ENCODE data around the gene C5orf63.
A peak's percentile ranks its signal among the peaks of the same experiment; 100 is the strongest.
"Not testable (repeated sequence)": the region's sequence is repeated elsewhere in the genome, so short reads cannot be mapped to it uniquely, and the experiment has no call there.

The C5orf63 gene

DNA sequence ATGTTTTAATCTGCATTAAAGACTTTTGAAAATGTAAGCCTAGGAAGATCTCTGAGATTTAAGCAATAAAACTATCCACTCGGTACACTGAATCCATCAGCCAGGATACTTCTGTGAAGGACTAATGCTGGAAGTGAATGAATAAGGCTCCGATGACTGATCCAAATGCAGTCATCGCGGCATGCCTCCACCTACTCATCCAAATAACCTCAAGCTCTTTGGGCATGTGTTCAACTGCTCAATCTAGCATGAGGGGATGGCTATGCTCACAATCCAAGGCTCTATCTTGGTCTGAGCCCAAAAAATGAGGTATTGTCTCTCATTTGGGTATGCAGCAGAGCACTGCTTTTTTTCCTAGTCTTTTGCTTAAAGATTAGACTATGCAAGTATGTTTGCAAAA lies 62.1 kb downstream of the C5orf63 start:
- Histone ChIP-seq H3K9ac (0 out of 22 replicates have a peak overlapping the region, but pooled peaks of 1 of the 11 experiments have one; percentile 7), H4K20me1 (no peaks in the 10 kb centered on the region), H3K4me1 (peaks cover 33 to 90% (median 55%) of the 10 kb centered on the region in 10 experiments), H3K4me3 (no peak overlapping the region; a peak in 1 of 20 replicates), H3K36me3 (peaks cover 0 to 27% (median 8%) of the 10 kb centered on the region in 11 experiments; a peak in 9 of 22 replicates), H3K27me3 (no peaks in the 10 kb centered on the region), H3K27ac (peak overlapping the region in 7 of 11 experiments; percentile 2 to 67 (median 48); a peak in 7 of 22 replicates), H3K9me3 (replicated peaks in 1 of 11) (peaks cover 0 to 50% (median 28%) of the 10 kb centered on the region in 11 experiments; a peak in 19 of 22 replicates), H3K4me2 (peak overlapping the region; percentile 56 to 76 (median 68); a peak in 21 of 22 replicates)
- no peak for TF ChIP-seq Cebpa-rat (IDR thresholded peaks at IDR 0.05)

DNA sequence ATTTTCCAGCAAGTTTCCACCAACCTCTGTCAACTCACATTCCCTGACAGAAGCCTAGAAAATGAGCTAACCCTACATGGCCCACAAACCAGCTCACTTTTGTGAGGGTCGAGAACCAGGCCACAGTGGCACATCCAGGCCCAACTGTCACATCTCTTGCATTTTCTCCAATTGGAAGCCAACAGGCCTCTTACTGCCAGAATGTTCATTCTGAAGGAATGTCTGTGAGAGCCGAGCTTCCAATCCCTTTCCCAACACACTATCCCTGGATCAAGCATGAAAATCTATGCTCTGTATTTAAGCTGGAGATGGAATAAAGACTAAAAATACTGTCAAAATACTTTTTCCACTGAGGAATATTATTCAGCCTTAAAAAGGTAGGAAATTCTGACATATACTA lies 62.9 kb downstream of the C5orf63 start:
- no peak overlapping the region for H3K9ac ChIP-seq
- H3K4me1 ChIP-seq = peaks cover 35 to 94% (median 57%) of the 10 kb centered on the region in 10 experiments
- peaks cover 0 to 42% (median 28%) of the 10 kb centered on the region in 11 experiments; a peak in 19 of 22 replicates for H3K9me3 ChIP-seq (replicated peaks in 1 of 11)
- H3K27me3 ChIP-seq = no peaks in the 10 kb centered on the region
- no peak overlapping the region for H3K27ac ChIP-seq
- H3K4me2 ChIP-seq = peak overlapping the region in 3 of 11 experiments; percentile 67 to 76 (median 68); a peak in 4 of 22 replicates
- no peaks in the 10 kb centered on the region for H4K20me1 ChIP-seq
- TF ChIP-seq Cebpa-rat (IDR thresholded peaks at IDR 0.05) = no peak
- peaks cover 0 to 27% (median 5%) of the 10 kb centered on the region in 11 experiments; a peak in 9 of 22 replicates for H3K36me3 ChIP-seq
- H3K4me3 ChIP-seq = no peak overlapping the region; a peak in 1 of 20 replicates

DNA sequence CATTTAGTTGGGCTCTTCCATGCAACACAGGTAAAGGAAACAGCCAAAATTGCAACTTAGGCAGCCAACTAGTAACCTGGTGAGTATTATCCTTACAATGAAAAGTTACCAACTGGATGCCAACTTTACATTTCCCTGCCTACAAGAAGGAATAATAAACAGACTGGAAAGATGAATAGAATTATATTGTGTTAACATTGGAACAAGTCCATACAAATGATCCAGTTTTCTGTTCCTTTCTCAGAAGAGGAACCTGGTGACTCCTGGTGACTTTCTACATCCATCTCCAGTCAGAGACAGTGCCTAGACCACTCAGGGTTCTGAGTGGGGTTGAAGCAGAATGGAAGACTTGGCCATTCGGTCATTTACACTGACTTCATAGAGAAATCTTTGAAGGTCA lies 63.5 kb downstream of the C5orf63 start:
- peaks cover 0 to 37% (median 28%) of the 10 kb centered on the region in 11 experiments; a peak in 19 of 22 replicates for H3K9me3 ChIP-seq (replicated peaks in 1 of 11)
- no peak overlapping the region for H3K4me3 ChIP-seq
- H3K9ac ChIP-seq = no peak overlapping the region
- H3K36me3 ChIP-seq = peaks cover 0 to 27% (median 5%) of the 10 kb centered on the region in 11 experiments; a peak in 9 of 22 replicates
- no peaks in the 10 kb centered on the region for H4K20me1 ChIP-seq
- H3K4me1 ChIP-seq = peaks cover 37 to 94% (median 55%) of the 10 kb centered on the region in 10 experiments
- no peak overlapping the region for H3K27ac ChIP-seq
- no peaks in the 10 kb centered on the region for H3K27me3 ChIP-seq
- peak overlapping the region in 2 of 11 experiments; percentile 1 to 67; a peak in 3 of 22 replicates for H3K4me2 ChIP-seq
- no peak for TF ChIP-seq Cebpa-rat (IDR thresholded peaks at IDR 0.05)

DNA sequence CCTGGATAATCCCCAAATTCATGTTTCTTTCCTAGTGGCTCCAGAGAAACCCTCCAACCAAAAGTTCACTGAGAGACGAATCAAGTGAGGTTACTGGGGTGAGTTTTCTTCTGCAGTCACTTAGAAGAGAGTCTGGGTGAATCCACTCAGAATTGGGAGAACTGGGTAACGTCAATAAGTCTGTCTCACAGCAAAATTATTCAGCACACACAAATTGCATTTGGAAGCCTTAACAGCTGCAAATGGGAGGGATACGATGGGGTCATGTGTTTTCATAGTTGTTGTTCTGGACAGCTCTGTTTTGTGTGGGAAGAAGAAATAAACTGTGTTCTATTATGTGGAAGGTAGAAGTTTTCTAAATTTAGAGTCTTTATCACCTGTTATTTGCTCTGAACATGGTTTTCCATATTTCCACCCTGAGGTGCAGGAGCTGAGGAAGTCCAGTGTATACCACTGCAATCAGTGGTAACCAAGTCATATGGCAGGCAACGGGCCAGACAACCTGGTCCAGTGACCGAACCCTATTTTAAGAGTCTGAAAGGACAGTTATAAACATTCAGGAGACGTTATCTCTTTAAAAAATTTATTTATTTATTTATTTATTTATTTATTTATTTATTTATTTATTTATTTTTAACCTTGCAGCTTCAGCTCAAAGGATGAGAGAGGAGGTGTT lies 64.9 kb downstream of the C5orf63 start:
- Histone ChIP-seq H3K4me1 (peaks cover 32 to 94% (median 55%) of the 10 kb centered on the region in 10 experiments), H4K20me1 (no peaks in the 10 kb centered on the region), H3K27ac (no peak overlapping the region), H3K9ac (no peak overlapping the region), H3K36me3 (peaks cover 0 to 32% (median 8%) of the 10 kb centered on the region in 11 experiments; a peak in 11 of 22 replicates), H3K27me3 (no peaks in the 10 kb centered on the region), H3K4me3 (no peak overlapping the region), H3K4me2 (no peak overlapping the region), H3K9me3 (replicated peaks in 1 of 11) (peaks cover 0 to 36% (median 34%) of the 10 kb centered on the region in 11 experiments; a peak in 19 of 22 replicates)
- TF ChIP-seq Cebpa-rat (IDR thresholded peaks at IDR 0.05) = no peak

DNA sequence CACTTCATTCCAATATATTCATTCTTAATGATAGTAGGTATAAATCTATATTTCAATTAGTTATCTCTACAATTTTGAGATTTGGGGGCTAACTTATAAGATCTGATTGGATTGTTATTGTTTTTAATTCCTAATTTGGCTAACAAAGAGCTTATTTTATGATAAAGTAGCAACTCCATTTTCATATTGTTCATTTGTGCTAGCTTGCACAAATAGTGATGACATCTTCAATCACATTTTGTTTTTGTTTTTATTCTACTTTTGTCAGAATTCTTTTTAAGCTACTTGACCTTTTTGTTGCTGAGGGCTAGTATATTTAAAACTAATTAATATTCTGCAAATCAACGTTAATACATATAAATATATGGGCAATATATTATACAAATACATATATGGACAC lies 65.8 kb downstream of the C5orf63 start:
- H3K36me3 ChIP-seq = peaks cover 0 to 32% (median 9%) of the 10 kb centered on the region in 11 experiments; a peak in 11 of 22 replicates
- no peak overlapping the region for H3K9ac ChIP-seq
- H3K4me1 ChIP-seq = peaks cover 22 to 91% (median 48%) of the 10 kb centered on the region in 10 experiments
- H3K9me3 ChIP-seq (replicated peaks in 1 of 11) = peaks cover 0 to 44% (median 39%) of the 10 kb centered on the region in 11 experiments; a peak in 19 of 22 replicates
- H3K4me2 ChIP-seq = no peak overlapping the region
- no peak overlapping the region for H3K27ac ChIP-seq
- no peak for TF ChIP-seq Cebpa-rat (IDR thresholded peaks at IDR 0.05)
- H3K4me3 ChIP-seq = no peak overlapping the region
- H4K20me1 ChIP-seq = no peaks in the 10 kb centered on the region
- H3K27me3 ChIP-seq = no peaks in the 10 kb centered on the region

DNA sequence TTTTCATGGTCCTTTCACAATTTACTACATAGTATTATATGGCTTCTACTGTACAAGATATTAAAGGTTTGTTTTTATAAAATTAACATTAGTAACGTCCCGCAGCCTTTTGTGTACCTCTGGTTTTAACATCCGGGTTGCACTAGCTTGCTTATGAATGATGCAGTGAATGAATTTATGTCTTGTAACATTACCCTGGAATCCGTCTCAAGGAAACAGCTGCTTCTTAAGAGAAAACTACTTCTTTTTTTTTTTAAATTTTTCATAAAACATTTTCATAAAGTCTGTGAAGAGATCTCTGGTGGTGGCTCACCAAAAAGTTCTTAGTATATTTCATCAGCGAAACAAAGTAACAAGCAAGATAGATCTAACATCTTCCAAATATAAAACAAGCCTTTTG lies 66.6 kb downstream of the C5orf63 start:
- Histone ChIP-seq H3K36me3 (peaks cover 0 to 32% (median 9%) of the 10 kb centered on the region in 11 experiments; a peak in 11 of 22 replicates), H3K27me3 (no peaks in the 10 kb centered on the region), H4K20me1 (no peaks in the 10 kb centered on the region), H3K4me2 (peak overlapping the region; percentile 20 to 70 (median 64); a peak in 19 of 22 replicates), H3K4me1 (peaks cover 15 to 87% (median 41%) of the 10 kb centered on the region in 10 experiments), H3K27ac (peak overlapping the region; percentile 4 to 77 (median 66); a peak in 20 of 22 replicates), H3K9ac (peak overlapping the region; percentile 19 to 75 (median 56); a peak in 18 of 22 replicates), H3K4me3 (peak overlapping the region in 5 of 10 experiments; percentile 3 to 33 (median 21); a peak in 4 of 20 replicates), H3K9me3 (replicated peaks in 1 of 11) (peaks cover 0 to 52% (median 44%) of the 10 kb centered on the region in 11 experiments; a peak in 19 of 22 replicates)
- no peak for TF ChIP-seq Cebpa-rat (IDR thresholded peaks at IDR 0.05)

DNA sequence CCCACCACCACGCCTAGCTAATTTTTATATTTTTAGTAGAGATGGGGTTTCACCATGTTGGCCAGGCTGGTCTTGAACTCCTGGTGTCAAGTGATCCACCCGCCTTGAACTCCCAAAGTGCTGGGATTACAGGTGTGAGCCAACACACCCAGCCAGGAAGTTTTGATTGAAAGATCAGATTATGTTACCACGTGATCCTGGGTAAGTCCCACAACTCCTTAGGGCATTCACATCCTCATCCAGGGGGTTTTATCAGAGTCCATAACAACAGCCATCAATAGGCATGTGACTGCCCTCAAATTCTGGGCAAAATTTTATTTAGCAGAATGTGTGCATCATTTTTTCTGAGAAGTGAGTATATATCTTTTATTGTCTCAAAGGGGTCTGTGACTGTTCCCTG lies 68.0 kb downstream of the C5orf63 start:
- H3K4me3 ChIP-seq, H4K20me1 ChIP-seq, H3K27me3 ChIP-seq, H3K9ac ChIP-seq: not testable (repeated sequence)
- peaks cover 0 to 59% (median 44%) of the 10 kb centered on the region in 11 experiments; a peak in 19 of 22 replicates for H3K9me3 ChIP-seq (replicated peaks in 1 of 11)
- H3K4me2 ChIP-seq = peak overlapping the region in 6 of 11 experiments; percentile 23 to 64 (median 51); a peak in 12 of 22 replicates
- H3K27ac ChIP-seq = peak overlapping the region in 2 of 11 experiments; percentile 10 to 26; a peak in 1 of 22 replicates
- H3K36me3 ChIP-seq = peaks cover 0 to 36% (median 13%) of the 10 kb centered on the region in 11 experiments; a peak in 12 of 22 replicates
- H3K4me1 ChIP-seq = peaks cover 7 to 73% (median 33%) of the 10 kb centered on the region in 10 experiments; a peak in 18 of 20 replicates

DNA sequence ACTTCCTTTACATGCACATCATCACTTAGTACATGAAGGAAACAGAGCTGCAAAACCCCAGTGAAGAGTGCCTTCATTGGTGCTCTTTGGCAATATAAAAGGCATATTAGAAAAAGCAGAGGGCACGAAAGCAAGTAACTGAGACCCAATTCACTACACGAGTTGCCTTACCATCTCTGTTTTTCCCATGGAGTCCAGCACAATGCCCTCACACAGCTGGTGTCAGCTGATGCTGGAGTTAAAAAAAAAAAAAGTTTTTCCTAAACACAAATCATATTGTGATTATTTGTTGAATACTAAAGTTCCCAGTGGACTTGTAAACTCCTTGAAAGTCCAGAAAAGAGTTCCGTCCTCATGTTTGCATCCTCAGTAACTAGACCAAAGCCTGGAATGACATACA lies 68.6 kb downstream of the C5orf63 start:
- no peaks in the 10 kb centered on the region for H3K27me3 ChIP-seq
- no peak for TF ChIP-seq Cebpa-rat (IDR thresholded peaks at IDR 0.05)
- no peaks in the 10 kb centered on the region for H4K20me1 ChIP-seq
- H3K9ac ChIP-seq = no peak overlapping the region
- H3K27ac ChIP-seq = no peak overlapping the region
- no peak overlapping the region for H3K4me3 ChIP-seq
- H3K4me1 ChIP-seq = peaks cover 7 to 67% (median 33%) of the 10 kb centered on the region in 10 experiments; a peak in 18 of 20 replicates
- H3K9me3 ChIP-seq (replicated peaks in 1 of 11) = peaks cover 0 to 53% (median 38%) of the 10 kb centered on the region in 11 experiments; a peak in 17 of 22 replicates
- H3K36me3 ChIP-seq = peaks cover 0 to 31% (median 13%) of the 10 kb centered on the region in 11 experiments; a peak in 11 of 22 replicates
- H3K4me2 ChIP-seq = peak overlapping the region in 7 of 11 experiments; percentile 16 to 64 (median 44); a peak in 13 of 22 replicates

Data from BLaER1 treated with 17β-estradiol and CSF1 and Interleukin-3, amounts not matched to agents 10 nM and 100 nM (cell line).